BLaER1 treated with 17β-estradiol and CSF1 and Interleukin-3, amounts not matched to agents 10 nM and 100 nM (cell line): Measurements from ENCODE around the gene CCDC188.

Source experiments
- H3K27ac ChIP-seq, 11 experiments: shearing (Covaris generic); formaldehyde crosslinking; 2 replicates each; pipeline ENCODE4 v1.8.1; 2022
- H3K27me3 ChIP-seq, 11 experiments: shearing (Covaris generic); formaldehyde crosslinking; 2 replicates each; pipeline ENCODE4 v1.8.1; 2022
- H3K36me3 ChIP-seq, 11 experiments: shearing (Covaris generic); formaldehyde crosslinking; 2 replicates each; pipeline ENCODE4 v1.8.1; 2022
- H3K4me1 ChIP-seq, 10 experiments: shearing (Covaris generic); formaldehyde crosslinking; 2 replicates each; pipeline ENCODE4 v1.8.1; 2022
- H3K4me2 ChIP-seq, 11 experiments: shearing (Covaris generic); formaldehyde crosslinking; 2 replicates each; pipeline ENCODE4 v1.8.1; 2022
- H3K4me3 ChIP-seq, 10 experiments: shearing (Covaris generic); formaldehyde crosslinking; 2 replicates each; pipeline ENCODE4 v1.8.1; 2022
- H3K9ac ChIP-seq, 11 experiments: shearing (Covaris generic); formaldehyde crosslinking; 2 replicates each; pipeline ENCODE4 v1.8.1; 2022
- H3K9me3 ChIP-seq, 11 experiments: shearing (Covaris generic); formaldehyde crosslinking; replicated peaks in 1 of 11; 2 replicates each; pipeline ENCODE4 v1.8.1; 2022
- H4K20me1 ChIP-seq, 11 experiments: shearing (Covaris generic); formaldehyde crosslinking; 2 replicates each; pipeline ENCODE4 v1.8.1; 2022
- Cebpa-rat ChIP-seq, 11 experiments: shearing (Covaris generic); IDR thresholded peaks; 2 replicates each; pipeline ENCODE4 v1.8.1; 2022

CCDC188 gene

DNA sequence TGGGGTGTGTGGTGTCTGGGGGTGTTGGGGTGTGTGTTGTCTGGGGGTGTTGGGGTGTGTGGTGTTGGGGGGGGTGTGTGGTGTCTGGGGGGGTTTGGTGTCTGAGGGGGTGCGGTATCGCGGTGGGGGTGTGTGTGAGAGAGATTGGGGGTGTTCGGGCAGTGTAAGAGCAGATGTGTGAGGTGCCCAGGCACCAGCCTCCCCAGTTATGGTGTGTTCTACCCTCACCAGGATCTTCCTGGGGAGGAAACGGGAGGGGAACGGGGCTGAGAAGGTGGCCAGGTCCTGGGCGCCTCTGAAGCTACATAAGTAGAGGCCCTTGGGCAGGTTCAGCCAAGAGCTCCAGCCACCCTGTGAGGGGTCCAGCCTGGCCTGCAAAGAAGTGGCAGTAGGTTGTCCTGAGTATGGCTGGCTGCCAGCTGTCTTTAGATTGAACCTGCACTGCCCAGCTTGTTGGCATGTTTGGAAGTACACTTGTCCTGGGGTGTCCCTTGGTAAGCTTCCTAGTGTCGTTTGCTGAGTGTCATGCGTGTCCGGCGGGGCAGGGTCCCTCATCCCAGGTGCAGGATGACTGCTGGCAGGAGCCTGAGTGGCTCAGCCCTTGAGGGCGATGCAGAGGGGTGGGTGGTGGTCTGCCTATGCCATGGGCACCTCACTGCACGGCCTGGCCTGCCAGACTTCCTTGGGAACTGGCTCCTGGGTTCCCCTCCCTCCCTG lies 27.3 kb downstream of the CCDC188 start:
- Histone ChIP-seq H3K4me3 (no peak overlapping the region), H4K20me1 (peaks cover 0 to 100% (median 98%) of the 10 kb centered on the region in 11 experiments; a peak in 20 of 22 replicates), H3K36me3 (peaks cover 78 to 95% (median 93%) of the 10 kb centered on the region in 11 experiments), H3K27me3 (no peaks in the 10 kb centered on the region), H3K9me3 (no peaks in the 10 kb centered on the region), H3K4me1 (peaks cover 19 to 79% (median 73%) of the 10 kb centered on the region in 10 experiments), H3K9ac (peak overlapping the region; percentile 24 to 64 (median 46); a peak in 17 of 22 replicates), H3K4me2 (peak overlapping the region in 8 of 11 experiments; percentile 9 to 88 (median 63); a peak in 7 of 22 replicates), H3K27ac (no peak overlapping the region)
- TF ChIP-seq Cebpa-rat (IDR thresholded peaks at IDR 0.05): no peak

DNA sequence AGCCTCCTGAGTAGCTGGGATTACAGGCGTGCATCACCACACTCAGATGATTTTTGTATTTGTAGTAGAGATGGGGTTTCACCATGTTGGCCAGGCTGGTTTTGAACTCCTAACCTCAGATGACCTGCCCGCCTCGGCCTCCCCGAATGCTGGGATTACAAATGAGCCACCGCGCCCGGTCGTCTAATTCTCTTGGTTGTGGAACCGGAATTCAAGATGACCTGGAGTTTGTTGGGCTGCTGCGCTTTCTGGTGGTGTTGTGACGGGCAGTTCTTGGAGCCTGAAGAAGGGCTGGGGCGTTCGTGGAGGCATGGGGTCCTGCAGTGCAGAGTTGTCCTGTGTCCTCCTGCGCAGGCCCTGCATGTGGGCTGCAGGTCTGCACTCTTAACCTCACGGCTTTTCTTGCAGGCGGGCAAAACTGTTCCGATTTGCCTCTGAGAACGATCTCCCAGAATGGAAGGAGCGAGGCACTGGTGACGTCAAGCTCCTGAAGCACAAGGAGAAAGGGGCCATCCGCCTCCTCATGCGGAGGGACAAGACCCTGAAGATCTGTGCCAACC lies 28.9 kb downstream of the CCDC188 start:
- Histone ChIP-seq H4K20me1 (peaks cover 0 to 93% (median 84%) of the 10 kb centered on the region in 11 experiments; a peak in 20 of 22 replicates), H3K4me1 (peaks cover 21 to 75% (median 66%) of the 10 kb centered on the region in 10 experiments), H3K9ac (peak overlapping the region; percentile 0 to 99 (median 88); a peak in 16 of 22 replicates), H3K4me3 (no peak overlapping the region), H3K4me2 (peak overlapping the region in 5 of 11 experiments; percentile 5 to 98 (median 24); a peak in 7 of 22 replicates), H3K36me3 (peaks cover 68 to 82% (median 79%) of the 10 kb centered on the region in 11 experiments), H3K27me3 (no peaks in the 10 kb centered on the region), H3K27ac (no peak overlapping the region), H3K9me3 (no peaks in the 10 kb centered on the region)
- TF ChIP-seq Cebpa-rat (IDR thresholded peaks at IDR 0.05): no peak

DNA sequence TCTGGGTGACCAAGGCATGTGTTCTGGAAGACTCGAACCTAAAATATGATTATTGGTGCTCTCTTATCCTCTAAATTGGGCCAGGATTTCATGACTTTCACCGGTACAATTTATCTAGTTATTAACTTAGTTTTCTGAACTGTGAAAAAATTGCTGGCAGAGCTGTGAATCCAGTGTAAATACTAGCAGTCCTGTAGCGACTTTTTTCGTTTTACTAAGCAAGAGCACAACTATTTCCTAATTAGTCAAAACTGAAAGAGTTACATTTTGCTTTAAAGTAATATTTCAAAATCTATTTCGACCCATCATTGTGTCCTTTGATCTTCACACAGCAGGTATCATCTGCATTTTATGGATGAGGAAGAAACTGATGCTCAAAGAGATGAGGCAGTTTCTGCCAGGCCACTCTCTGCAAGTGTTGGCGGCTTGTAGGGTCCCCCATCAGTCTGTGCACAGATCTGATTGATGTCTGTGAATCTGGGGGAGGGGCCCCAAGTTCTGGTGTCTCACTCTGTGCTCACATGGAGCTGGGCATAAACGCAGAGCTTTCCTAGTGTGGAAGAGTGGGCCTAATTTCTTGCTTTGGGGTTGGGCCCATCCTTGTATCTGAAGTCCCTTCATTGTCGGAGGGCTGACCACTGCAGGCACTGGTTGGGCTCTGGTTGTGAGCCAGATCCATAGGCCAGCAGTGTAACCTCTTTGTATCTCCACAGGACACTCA lies 32.4 kb downstream of the CCDC188 start:
- Histone ChIP-seq H3K4me3 (peak overlapping the region; percentile 83 to 99 (median 89)), H3K27ac (peak overlapping the region in 10 of 11 experiments; percentile 69 to 98 (median 94); a peak in 21 of 22 replicates), H3K9me3 (no peaks in the 10 kb centered on the region), H3K9ac (peak overlapping the region; percentile 88 to 100 (median 96)), H3K27me3 (no peaks in the 10 kb centered on the region), H3K36me3 (peaks cover 57 to 75% (median 72%) of the 10 kb centered on the region in 11 experiments), H3K4me1 (peaks cover 35 to 60% (median 50%) of the 10 kb centered on the region in 10 experiments), H4K20me1 (peaks cover 0 to 87% (median 71%) of the 10 kb centered on the region in 11 experiments; a peak in 20 of 22 replicates), H3K4me2 (peak overlapping the region; percentile 82 to 99 (median 94))
- no peak for TF ChIP-seq Cebpa-rat (IDR thresholded peaks at IDR 0.05)

DNA sequence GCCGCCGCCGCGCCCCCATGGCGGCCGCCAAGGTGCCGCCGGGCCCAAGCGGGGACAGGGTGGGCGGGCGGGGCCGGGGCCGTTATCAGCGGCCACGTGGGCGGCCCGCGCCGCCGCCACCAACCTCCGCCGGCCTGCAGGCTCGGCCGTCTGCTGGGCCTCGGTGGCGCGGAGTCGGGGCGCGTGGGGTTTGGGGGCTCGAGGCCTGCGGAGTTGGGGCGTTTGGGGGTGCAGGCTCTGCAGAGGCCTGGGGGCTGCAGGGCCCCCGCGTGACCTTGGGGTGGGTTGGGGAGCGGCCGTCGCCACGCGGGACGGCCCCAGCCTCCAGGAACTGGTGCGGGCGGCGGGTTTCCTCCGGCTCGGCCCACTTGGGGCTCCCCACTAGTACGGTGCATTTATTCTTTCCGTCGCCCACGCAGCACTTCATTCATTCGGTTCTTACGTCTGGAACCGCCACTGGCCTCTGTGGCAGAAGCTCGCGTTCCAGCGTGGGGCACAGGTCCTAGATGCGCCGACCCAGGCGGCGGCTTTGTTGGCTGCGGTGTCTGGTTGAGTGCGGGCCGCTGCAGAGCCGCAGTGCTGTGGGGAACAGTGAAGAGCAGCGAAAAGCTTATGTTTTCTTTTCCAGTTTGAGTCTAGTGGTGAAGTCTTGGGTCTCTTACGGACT lies 33.1 kb downstream of the CCDC188 start:
- no peaks in the 10 kb centered on the region for H3K9me3 ChIP-seq
- peaks cover 63 to 80% (median 75%) of the 10 kb centered on the region in 11 experiments for H3K36me3 ChIP-seq
- no peak for TF ChIP-seq Cebpa-rat (IDR thresholded peaks at IDR 0.05)
- peaks cover 0 to 87% (median 71%) of the 10 kb centered on the region in 11 experiments; a peak in 20 of 22 replicates for H4K20me1 ChIP-seq
- H3K27me3 ChIP-seq: no peaks in the 10 kb centered on the region
- H3K4me1 ChIP-seq: peaks cover 35 to 58% (median 48%) of the 10 kb centered on the region in 10 experiments
- H3K4me2 ChIP-seq: peak overlapping the region; percentile 82 to 99 (median 94)
- H3K9ac ChIP-seq: peak overlapping the region; percentile 88 to 100 (median 96)
- peak overlapping the region in 10 of 11 experiments; percentile 69 to 98 (median 94); a peak in 21 of 22 replicates for H3K27ac ChIP-seq
- H3K4me3 ChIP-seq: peak overlapping the region; percentile 83 to 99 (median 89)

DNA sequence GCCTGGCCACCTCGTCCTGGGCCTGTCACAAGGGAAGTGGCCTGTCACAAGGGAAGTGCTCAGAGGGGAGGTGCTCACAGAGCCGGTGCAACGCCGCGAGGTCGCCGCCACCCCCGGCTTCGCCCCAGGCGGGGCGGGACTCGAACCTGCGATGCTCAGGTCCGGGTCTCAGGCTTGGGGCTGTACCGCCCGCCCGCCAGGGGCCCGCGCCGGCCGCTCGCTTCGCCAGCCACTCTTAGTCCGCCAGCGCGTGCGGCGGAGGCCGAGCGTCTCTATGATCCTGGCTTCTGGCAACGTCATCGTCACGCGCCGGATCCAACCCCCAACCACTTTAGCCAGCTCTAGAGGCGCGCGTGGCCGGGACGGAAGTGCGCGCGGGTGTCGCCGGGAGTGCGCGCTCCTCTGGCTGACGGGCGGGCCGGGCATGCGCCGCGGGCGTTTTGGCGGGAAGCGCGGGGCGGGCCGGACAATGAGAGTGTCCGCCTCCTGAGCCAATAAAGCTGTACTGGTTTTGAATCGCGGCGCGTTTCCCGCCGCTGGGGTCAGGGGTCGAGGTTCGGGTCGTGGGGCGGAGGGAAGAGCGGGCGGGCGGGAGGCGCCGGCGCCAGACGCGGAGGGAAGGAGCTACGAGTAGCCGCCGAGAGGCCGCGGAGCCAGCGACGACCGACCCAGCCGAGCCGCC lies 33.8 kb downstream of the CCDC188 start, which contains the start of gene TRMT2A:
Gene TRMT2A, minus strand, starts transcription at position 276 of the 682 bp plus-strand sequence. CDS start 320 bp downstream, outside the sequence.
- H3K4me2 ChIP-seq: peak within 1 kb of the TSS; percentile 96 to 99 (median 98)
- H3K36me3 ChIP-seq: peaks cover 65 to 82% (median 78%) of the 10 kb centered on the region in 11 experiments
- peak within 1 kb of the TSS; percentile 88 to 100 (median 96) for H3K9ac ChIP-seq
- no peaks in the 10 kb centered on the region for H3K27me3 ChIP-seq
- H4K20me1 ChIP-seq: peaks cover 0 to 87% (median 71%) of the 10 kb centered on the region in 11 experiments; a peak in 20 of 22 replicates
- peak within 1 kb of the TSS; percentile 84 to 98 (median 93) for H3K27ac ChIP-seq
- peaks cover 35 to 57% (median 49%) of the 10 kb centered on the region in 10 experiments for H3K4me1 ChIP-seq
- H3K4me3 ChIP-seq: peak within 1 kb of the TSS; percentile 83 to 99 (median 89)
- H3K9me3 ChIP-seq: no peaks in the 10 kb centered on the region
- TF ChIP-seq Cebpa-rat (IDR thresholded peaks at IDR 0.05): no peak

DNA sequence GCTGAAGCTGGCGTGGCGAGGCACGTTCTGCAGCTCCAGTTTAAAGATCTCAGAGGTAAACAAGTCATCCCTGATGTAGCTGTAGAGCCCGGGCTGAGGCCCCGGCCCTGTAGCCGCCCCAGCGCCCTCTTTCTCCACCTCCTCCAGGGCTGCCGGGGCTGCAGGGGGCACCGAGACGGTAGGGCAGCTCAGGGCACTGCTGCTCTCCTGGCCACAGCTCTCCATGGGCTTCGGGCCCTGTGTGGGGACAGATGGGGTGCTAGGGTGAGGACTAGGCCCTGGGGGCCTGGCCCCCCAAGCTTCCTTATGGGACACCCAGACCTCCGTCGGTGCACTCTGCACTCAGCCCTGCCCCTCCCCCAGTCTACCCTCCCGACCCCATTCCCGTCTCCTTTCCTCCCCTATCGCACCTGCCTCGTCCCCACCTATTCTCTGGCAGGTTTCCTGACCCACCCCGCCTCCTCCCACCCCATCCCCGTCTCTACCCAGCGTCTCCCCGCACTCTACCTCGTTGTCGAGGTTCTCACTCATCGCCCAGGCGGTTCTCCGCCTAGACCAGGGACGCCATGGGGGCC lies 34.4 kb downstream of the CCDC188 start:
- Histone ChIP-seq H3K4me3 (peak overlapping the region; percentile 83 to 99 (median 89)), H3K27me3 (no peaks in the 10 kb centered on the region), H3K36me3 (peaks cover 64 to 81% (median 77%) of the 10 kb centered on the region in 11 experiments), H3K9ac (peak overlapping the region; percentile 88 to 100 (median 96)), H3K27ac (peak overlapping the region; percentile 84 to 98 (median 93)), H3K4me2 (peak overlapping the region; percentile 96 to 99 (median 97)), H4K20me1 (peaks cover 0 to 87% (median 70%) of the 10 kb centered on the region in 11 experiments; a peak in 20 of 22 replicates), H3K4me1 (peaks cover 35 to 56% (median 49%) of the 10 kb centered on the region in 10 experiments), H3K9me3 (no peaks in the 10 kb centered on the region)
- no peak for TF ChIP-seq Cebpa-rat (IDR thresholded peaks at IDR 0.05)

DNA sequence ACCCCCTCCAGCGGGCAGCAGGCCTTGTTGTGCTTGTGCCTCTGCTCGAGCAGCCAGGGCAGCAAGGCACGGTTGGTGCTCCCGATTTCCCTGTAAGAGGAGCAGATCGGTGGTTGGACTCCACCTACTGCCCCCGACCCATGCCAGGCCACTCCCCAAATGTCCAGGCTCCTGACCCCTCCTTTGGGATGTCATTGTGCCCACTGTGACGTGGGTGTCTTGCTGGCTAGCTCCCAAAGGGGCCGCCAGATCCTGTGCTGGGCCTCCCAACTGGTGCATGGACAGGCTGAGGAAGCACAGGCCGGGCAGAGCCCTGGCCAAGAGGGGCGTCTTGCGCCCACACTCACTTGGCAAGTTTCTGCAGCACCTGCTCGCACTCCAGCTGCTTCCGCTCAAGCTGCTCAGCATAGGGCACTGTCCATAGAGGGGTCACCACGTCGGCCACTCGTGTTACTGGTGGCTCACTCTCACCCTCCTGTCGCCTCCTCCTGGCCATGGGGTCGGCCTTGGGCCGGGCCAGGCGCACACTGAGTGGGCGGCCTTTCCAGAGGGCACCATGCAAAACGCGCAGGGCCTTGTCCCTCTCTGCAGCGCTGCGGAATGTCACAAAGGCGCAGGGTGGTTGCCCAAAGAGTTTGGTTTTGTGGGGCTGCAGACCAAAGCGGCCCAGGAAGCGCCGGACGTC lies 35.0 kb downstream of the CCDC188 start, which contains the start of gene RANBP1:
Gene RANBP1, plus strand, starts transcription at position 414 of the 685 bp plus-strand sequence. Its CDS starts 81 bp downstream, at position 495.
- Histone ChIP-seq H3K9ac (peak within 1 kb of the TSS; percentile 88 to 100 (median 96)), H3K4me1 (peaks cover 35 to 56% (median 46%) of the 10 kb centered on the region in 10 experiments), H3K36me3 (peaks cover 60 to 81% (median 77%) of the 10 kb centered on the region in 11 experiments), H4K20me1 (peaks cover 0 to 87% (median 70%) of the 10 kb centered on the region in 11 experiments; a peak in 21 of 22 replicates), H3K27ac (peak within 1 kb of the TSS; percentile 84 to 98 (median 93)), H3K27me3 (no peaks in the 10 kb centered on the region), H3K4me2 (peak within 1 kb of the TSS; percentile 96 to 99 (median 97)), H3K9me3 (no peaks in the 10 kb centered on the region), H3K4me3 (peak within 1 kb of the TSS; percentile 83 to 99 (median 89))
- no peak for TF ChIP-seq Cebpa-rat (IDR thresholded peaks at IDR 0.05)
